GM12878 (cell line): ENCODE measurements around the gene MCM6. TPM values are rescaled to one million over a fixed set of nuclear protein-coding genes. Genes with fewer than 3 reads are reported as not detected.

Source experiments
- ATAC-seq: fragments of 200-7000 bp; cut with Tn5 transposase; 3 replicates; pipeline ENCODE4 v1.9.1; 2020; ENCODE audit warnings: mild to moderate bottlenecking, moderate library complexity
- BruUV-seq: library from RNA; stranded (reverse); fragments of 400-500 nt; replicated peaks from 2 replicates; lab custom pipeline; 2021; lab: Mats Ljungman, UMichigan
- CTCF ChIA-PET: fragments of 300-600 bp; sonication (Branson Sonifier 250); formaldehyde crosslinking; extraction: SDS; loops from one replicate; lab custom pipeline; 2021; ENCODE audit warnings: inconsistent platforms; lab: Yijun Ruan, JAX
- POLR2A ChIA-PET: fragments of 350-600 bp; formaldehyde crosslinking; extraction: SDS; loops from one replicate; lab custom pipeline; 2021; ENCODE audit warnings: inconsistent platforms; lab: Charles Lee
- RAD21 ChIA-PET: fragments of 300-600 bp; sonication (Branson Sonifier 250); formaldehyde crosslinking; loops from one replicate; lab custom pipeline; 2023; ENCODE audit warnings: antibody characterized with exemption; ENCODE audit not compliant: unreplicated experiment; lab: Charles Lee
- SMC1A ChIA-PET: fragments of 300-600 bp; sonication (Branson Sonifier 250); formaldehyde crosslinking; loops from one replicate; lab custom pipeline; 2023; ENCODE audit not compliant: unreplicated experiment, uncharacterized antibody; lab: Charles Lee
- DNase-seq: peaks from one replicate; pipeline ENCODE4 v3.0.0-alpha.2; 2011; ENCODE audit warnings: low read depth, low spot score
- FAIRE-seq: peaks from 3 replicates; lab custom pipeline; 2011; peaks lifted over from hg19 to GRCh38; lab: Jason Lieb, UNC
- H2AFZ ChIP-seq: 2 replicates; pipeline ENCODE4 v1.6.0; 2011; ENCODE audit warnings: low read depth, low read length, control low read depth; ENCODE audit not compliant: control insufficient read depth
- H3K27ac ChIP-seq: 2 replicates; pipeline ENCODE4 v1.5.1; 2011; ENCODE audit warnings: control low read depth; ENCODE audit not compliant: control insufficient read depth, insufficient read depth
- H3K27me3 ChIP-seq, 2 experiments: replicated peaks in 1 of 2; 2 replicates each; pipeline versions ENCODE4 v1.6.0 to v1.6.1; 2011; ENCODE audit warnings: low read length in 1 of 2; ENCODE audit not compliant: control insufficient read depth in 2 of 2, insufficient read depth in 2 of 2
- H3K36me3 ChIP-seq, 2 experiments: 2 replicates each; pipeline ENCODE4 v1.5.1; 2011; ENCODE audit warnings: low read length in 1 of 2; ENCODE audit not compliant: control insufficient read depth in 2 of 2, insufficient read depth in 2 of 2
- H3K4me1 ChIP-seq: 2 replicates; pipeline ENCODE4 v1.6.1; 2011; ENCODE audit warnings: mild to moderate bottlenecking, low read length, moderate library complexity, mixed read lengths; ENCODE audit not compliant: control insufficient read depth, insufficient read depth
- H3K4me2 ChIP-seq: 2 replicates; pipeline ENCODE4 v1.6.0; 2011; ENCODE audit warnings: control low read depth; ENCODE audit not compliant: control insufficient read depth, insufficient read depth
- H3K4me3 ChIP-seq: fragments of 200-600 bp; sonication (generic); 2 replicates; pipeline ENCODE4 v1.5.1; 2016
- H3K79me2 ChIP-seq: 2 replicates; pipeline ENCODE4 v1.6.0; 2011; ENCODE audit warnings: low read length; ENCODE audit not compliant: control insufficient read depth, insufficient read depth
- H3K9ac ChIP-seq: 2 replicates; pipeline ENCODE4 v1.8.0; 2011; ENCODE audit warnings: low read length, control low read depth, mixed read lengths; ENCODE audit not compliant: control insufficient read depth, insufficient read depth
- H3K9me3 ChIP-seq: replicated peaks from 3 replicates; pipeline ENCODE4 v1.5.1; 2011; ENCODE audit warnings: mild to moderate bottlenecking, low read length; ENCODE audit not compliant: control insufficient read depth, insufficient read depth
- H4K20me1 ChIP-seq: 2 replicates; pipeline ENCODE4 v1.6.0; 2011; ENCODE audit not compliant: control insufficient read depth, insufficient read depth
- CBFB ChIP-seq: IDR thresholded peaks from 2 replicates; pipeline ENCODE4 v1.6.1; 2016; ENCODE audit warnings: antibody characterized with exemption, low read depth
- HDAC2 ChIP-seq: fragments of 200-600 bp; sonication (generic); IDR thresholded peaks from 2 replicates; pipeline ENCODE4 v1.6.1; 2017
- HSF1 ChIP-seq: fragments of 150-350 bp; IDR thresholded peaks from 2 replicates; pipeline ENCODE4 v1.6.1; 2014; ENCODE audit warnings: mild to moderate bottlenecking, low read depth, low read length
- IKZF2 ChIP-seq, 2 experiments: fragments of 450-650 bp; IDR thresholded peaks; 2 replicates each; pipeline ENCODE4 v1.6.1; 2017; ENCODE audit warnings: mild to moderate bottlenecking in 2 of 2, moderate library complexity in 2 of 2
- JUNB ChIP-seq: IDR thresholded peaks from 2 replicates; pipeline ENCODE4 v1.6.1; 2016; ENCODE audit warnings: antibody characterized with exemption, mild to moderate bottlenecking
- MEF2A ChIP-seq: IDR thresholded peaks from 2 replicates; pipeline ENCODE4 v1.6.1; 2011; ENCODE audit warnings: low read depth, mild to moderate bottlenecking, low read length, moderate library complexity; ENCODE audit not compliant: insufficient read depth
- MLLT1 ChIP-seq: fragments of 450-650 bp; IDR thresholded peaks from 2 replicates; pipeline ENCODE4 v1.6.1; 2016; ENCODE audit warnings: mild to moderate bottlenecking
- MYC ChIP-seq: IDR thresholded peaks from 2 replicates; pipeline ENCODE4 v1.6.1; 2011; ENCODE audit warnings: mild to moderate bottlenecking, low read length, moderate library complexity, inconsistent platforms; ENCODE audit not compliant: insufficient read depth, insufficient replicate concordance, insufficient read length, severe bottlenecking
- RB1 ChIP-seq: fragments of 450-650 bp; formaldehyde crosslinking; IDR thresholded peaks from 2 replicates; pipeline ENCODE4 v1.6.1; 2017; ENCODE audit warnings: mild to moderate bottlenecking, borderline replicate concordance
- RUNX3 ChIP-seq: IDR thresholded peaks from 2 replicates; pipeline ENCODE4 v1.6.1; 2012; ENCODE audit warnings: low read length, inconsistent platforms
- SIN3A ChIP-seq: IDR thresholded peaks from 2 replicates; pipeline ENCODE4 v1.6.1; 2012; ENCODE audit warnings: low read depth, low read length, improper control_type of control experiment
- TAF1 ChIP-seq: IDR thresholded peaks from 2 replicates; pipeline ENCODE4 v1.6.1; 2011; ENCODE audit warnings: mild to moderate bottlenecking, low read depth, low read length, borderline replicate concordance
- TCF12 ChIP-seq: IDR thresholded peaks from 2 replicates; pipeline ENCODE4 v1.6.1; 2011; ENCODE audit warnings: low read depth, mild to moderate bottlenecking, low read length
- ZNF274 ChIP-seq: IDR thresholded peaks from one replicate; pipeline ENCODE4 v1.8.0; 2011; ENCODE audit not compliant: insufficient read length, insufficient read depth
- ZNF622 ChIP-seq: fragments of 450-650 bp; IDR thresholded peaks from 2 replicates; pipeline ENCODE4 v1.6.1; 2017; ENCODE audit warnings: mild to moderate bottlenecking, inconsistent platforms
- WGBS: methylation state at CpG from one replicate; pipeline ENCODE4 v1.1.6; 2016; ENCODE audit warnings: low lambda C conversion rate; ENCODE audit not compliant: insufficient replicate concordance, insufficient coverage; ENCODE audit errors: missing lambda C conversion rate; 5-methylcytosine and 5-hydroxymethylcytosine counted together
- in situ Hi-C: fragments of 300-500 bp; cut with MboI; formaldehyde crosslinking; loops from 9 replicates; pipeline ENCODE4 v1.14.3; 2018; ENCODE audit warnings: mixed read lengths
- intact Hi-C: fragments of 100-400 bp; cut with micrococcal nuclease; formaldehyde crosslinking; loops from one replicate; pipeline ENCODE4 v1.14.2; 2022; ENCODE audit not compliant: unreplicated experiment
- polyA plus RNA-seq, 11 experiments: library from polyadenylated mRNA; depleted of rRNA in 4 of 11; unstranded in 6 of 11; stranded (reverse) in 5 of 11; fragments of >200 nt; fragmentation: Nextera tagmentation in 4 of 11; fragmentation: Illumina TruSeq in 1 of 11; extraction: Ambion mirVana in 4 of 11; extraction: Trizol in 1 of 11; gene quantifications; 1 replicate in 1 of 11; 2 replicates in 10 of 11; pipeline versions ENCODE4 v1.2.1 to v1.2.3, GENCODE V29; 2011 to 2016; ENCODE audit warnings: inconsistent platforms in 2 of 11, missing spikeins in 2 of 11, low read depth in 1 of 11
- total RNA-seq, 4 experiments: library from RNA; depleted of rRNA in 3 of 4; stranded (reverse); fragments of >200 nt in 3 of 4; fragmentation: Illumina TruSeq in 1 of 4; extraction: Trizol in 1 of 4; gene quantifications; 2 replicates each; pipeline versions ENCODE4 v1.2.1 to v1.2.3, GENCODE V29; 2013 to 2021

The MCM6 gene
- total and polyA plus RNA-seq, 10 of the 15 experiments (the other 5 are each of a cell fraction or from before 2014, with no cell fraction given): 37.4 to 118 (median 82.2) TPM

- TF ChIP-seq JUNB (0 out of 2 replicates have a peak, but pooled peaks have one; percentile 7), IKZF2 (IDR thresholded peaks at IDR 0.05) (no peak)
- Histone ChIP-seq H3K9me3 (peaks cover 6% of the 10 kb centered on the region), H3K4me2 (no peak overlapping the region), H3K79me2 (peaks cover 5% of the 10 kb centered on the region; the same call in 1 of the 2 replicates), H3K27me3 (no peaks in the 10 kb centered on the region), H3K4me3 (no peak overlapping the region), H3K4me1 (peaks cover 33% of the 10 kb centered on the region), H3K9ac (no peak overlapping the region), H3K36me3 (no peaks in the 10 kb centered on the region), H4K20me1 (no peaks in the 10 kb centered on the region), H3K27ac (no peak overlapping the region), H2AFZ (no peak overlapping the region)
- WGBS: 64% methylated on average over 4 of the region's 4 CpGs
- ATAC-seq: no peak
- in situ Hi-C loops (no loop called here), intact Hi-C loops (no loop called here)
- no TSS peak for BruUV-seq
- CTCF ChIA-PET: interaction anchor here (1.1 to 4.1 kb wide), 3 partner anchors 20 to 567 kb away, joined by 3 to 19 read pairs (median 13); no protein-coding TSS in a partner anchor
- SMC1A ChIA-PET: interaction anchor here (0.7 kb wide), 1 partner anchor 21 kb away, joined by 3 read pairs; no protein-coding TSS in a partner anchor
- POLR2A ChIA-PET: no interaction called here
- RAD21 ChIA-PET: interaction anchor here (1.3 kb wide), 1 partner anchor 97 kb away, joined by 3 read pairs; no protein-coding TSS in a partner anchor
- DNase-seq: no peak
- no peak for FAIRE-seq
Measured at GRCh38 chr2:135817951-135818350, 58.3 kb downstream of the MCM6 start.

- intact Hi-C loops (no loop called here), in situ Hi-C loops (no loop called here)
- ChIA-PET SMC1A (no interaction called here), CTCF (interaction anchor here (1.3 to 1.8 kb wide), 2 partner anchors 20 to 813 kb away, joined by 3 to 7 read pairs; no protein-coding TSS in a partner anchor), RAD21 (no interaction called here), POLR2A (interaction anchor here (0.5 kb wide), 1 partner anchor 669 kb away, joined by 4 read pairs; no protein-coding TSS in a partner anchor)
- H3K79me2 ChIP-seq: peaks cover 5% of the 10 kb centered on the region; the same call in 1 of the 2 replicates
- no peak overlapping the region for H3K9ac ChIP-seq
- H3K4me1 ChIP-seq: peaks cover 33% of the 10 kb centered on the region
- FAIRE-seq (no peak), ATAC-seq (no peak), DNase-seq (no peak)
- no peaks in the 10 kb centered on the region for H4K20me1 ChIP-seq
- H3K27ac ChIP-seq: no peak overlapping the region
- peaks cover 4% of the 10 kb centered on the region for H3K9me3 ChIP-seq
- H3K36me3 ChIP-seq: no peaks in the 10 kb centered on the region
- BruUV-seq: no TSS peak
- 91% methylated on average over 18 of the region's 18 CpGs for WGBS
- no peak overlapping the region for H3K4me2 ChIP-seq
- H2AFZ ChIP-seq: no peak overlapping the region
- TF ChIP-seq CBFB (no peak), HDAC2 (no peak), TAF1 (no peak), MLLT1 (no peak), RUNX3 (no peak), HSF1 (no peak), RB1 (no peak), TCF12 (no peak), SIN3A (no peak), ZNF274 (no peak), ZNF622 (no peak), MEF2A (no peak), MYC (no peak)
- no peaks in the 10 kb centered on the region for H3K27me3 ChIP-seq
- H3K4me3 ChIP-seq: no peak overlapping the region
Measured at GRCh38 chr2:135817466-135817865, 58.8 kb downstream of the MCM6 start.
